GM18870 (cell line): ENCODE measurements around the gene KCNQ1OT1.

Source experiments
- ATAC-seq: cut with Tn5 transposase; IDR thresholded peaks from one replicate; pipeline ENCODE4 v1.9.1; 2021; ENCODE audit warnings: moderate library complexity; ENCODE audit not compliant: unreplicated experiment

Gene KCNQ1OT1

DNA sequence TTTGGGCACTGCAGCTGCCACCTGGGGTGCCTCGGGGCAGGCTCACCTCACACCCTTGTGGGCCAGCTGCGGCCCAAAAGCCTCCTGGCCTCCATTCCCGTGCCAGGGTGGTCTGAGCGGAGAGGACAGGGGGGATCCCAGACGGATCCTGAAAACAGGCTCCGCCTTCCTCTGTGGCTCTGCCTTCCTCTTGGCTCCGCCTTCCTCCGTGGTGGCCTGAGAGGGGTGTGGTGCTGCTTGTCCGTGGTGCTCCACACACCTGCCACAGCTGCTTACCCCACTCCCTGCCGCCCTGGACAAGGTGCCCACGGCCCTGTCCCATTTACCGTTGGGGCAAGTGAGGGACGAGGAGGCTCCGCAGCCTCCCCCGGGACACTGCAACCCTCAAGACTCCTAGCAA, 23.2 kb upstream of the KCNQ1OT1 start:
- no peak for ATAC-seq

DNA sequence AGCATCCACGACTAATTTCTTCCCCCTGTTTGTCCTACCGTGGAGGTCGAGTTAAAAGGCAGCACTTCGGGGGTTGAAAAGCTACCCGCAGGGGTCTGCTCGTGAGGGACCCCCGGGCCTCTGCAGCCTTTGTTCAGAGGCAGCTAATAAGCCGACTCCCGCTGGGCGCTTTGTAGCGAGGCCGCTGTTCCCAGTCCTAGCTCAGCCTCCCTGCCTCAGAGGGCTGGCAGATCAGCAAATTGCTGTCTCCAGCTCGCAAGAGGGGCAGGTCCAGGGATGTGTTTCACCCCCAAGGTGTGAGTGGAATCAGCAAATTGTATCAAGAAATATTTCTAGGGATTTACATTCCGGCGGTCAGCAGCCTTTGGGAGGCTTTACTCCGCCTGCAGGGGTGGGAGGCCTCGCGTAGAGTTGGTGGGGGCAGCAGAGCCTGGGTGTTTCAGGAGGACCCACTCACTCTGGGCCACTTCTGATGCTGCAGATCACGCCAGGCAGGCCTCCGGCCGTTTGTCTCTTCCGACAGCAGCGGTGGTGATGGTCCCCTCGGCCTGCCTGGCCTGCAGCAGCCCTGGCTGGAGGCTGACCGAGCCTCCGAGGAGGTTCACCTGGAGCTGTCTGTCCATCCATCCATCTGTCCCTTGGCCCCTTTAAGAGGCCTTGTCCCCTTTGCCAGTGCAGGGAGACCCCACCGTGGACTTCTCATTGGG, 21.6 kb upstream of the KCNQ1OT1 start:
- no peak for ATAC-seq

GRCh38 chr11:2719831-2720590, 20.2 kb upstream of the KCNQ1OT1 start:
- no peak for ATAC-seq

GRCh38 chr11:2718817-2719438, 19.1 kb upstream of the KCNQ1OT1 start:
- ATAC-seq = no peak

- no peak for ATAC-seq
These were observed 17.9 kb upstream of the KCNQ1OT1 start for GRCh38 chr11:2717561-2718325.

GRCh38 chr11:2716376-2717095, 16.7 kb upstream of the KCNQ1OT1 start:
- ATAC-seq = no peak

- no peak for ATAC-seq
These were observed 16.0 kb upstream of the KCNQ1OT1 start for GRCh38 chr11:2715716-2716350.

DNA sequence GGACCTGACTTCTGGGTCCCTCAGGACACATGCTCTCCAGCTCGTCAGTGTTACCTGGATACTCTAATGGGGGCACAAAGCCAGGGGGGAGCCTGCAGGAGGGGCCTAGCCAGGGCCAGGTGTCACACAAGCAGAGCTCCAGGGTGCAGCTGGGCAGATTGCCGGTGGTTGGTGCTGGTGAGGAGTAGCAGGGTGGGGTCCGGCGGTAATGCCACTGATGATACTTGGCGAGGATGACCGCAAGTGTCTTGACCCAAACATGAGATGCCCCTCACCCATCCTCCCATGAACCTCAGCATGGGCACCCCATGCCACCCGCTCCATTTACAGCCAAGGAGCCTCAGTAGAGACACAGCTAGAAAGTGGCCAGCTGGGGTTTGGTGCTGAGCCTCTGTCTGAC, 15.1 kb upstream of the KCNQ1OT1 start:
- no peak for ATAC-seq

DNA sequence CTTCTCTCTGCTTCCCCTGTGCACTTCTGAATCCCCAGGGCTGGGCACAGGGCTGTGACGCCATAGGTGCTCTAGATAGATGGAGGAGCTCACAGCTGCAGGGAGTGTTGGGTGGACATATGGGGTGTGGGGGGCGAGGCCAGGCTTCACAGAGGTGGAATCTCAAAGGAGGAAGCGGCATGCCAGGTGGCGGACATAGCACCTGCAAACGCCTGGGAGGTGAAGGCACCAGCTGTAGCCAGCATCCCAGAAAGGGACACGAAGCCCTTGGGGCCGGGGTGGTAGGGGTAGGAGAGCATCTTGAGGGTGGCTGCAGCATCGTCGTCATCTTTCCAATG, 14.6 kb upstream of the KCNQ1OT1 start:
- ATAC-seq = no peak

GRCh38 chr11:2713661-2714462, 14.1 kb upstream of the KCNQ1OT1 start:
- ATAC-seq = no peak

GRCh38 chr11:2713094-2713493, 13.3 kb upstream of the KCNQ1OT1 start:
- ATAC-seq = no peak

- ATAC-seq = no peak
These were observed 11.4 kb upstream of the KCNQ1OT1 start for GRCh38 chr11:2711161-2711560.

GRCh38 chr11:2709429-2709828, 9.6 kb upstream of the KCNQ1OT1 start:
- no peak for ATAC-seq

DNA sequence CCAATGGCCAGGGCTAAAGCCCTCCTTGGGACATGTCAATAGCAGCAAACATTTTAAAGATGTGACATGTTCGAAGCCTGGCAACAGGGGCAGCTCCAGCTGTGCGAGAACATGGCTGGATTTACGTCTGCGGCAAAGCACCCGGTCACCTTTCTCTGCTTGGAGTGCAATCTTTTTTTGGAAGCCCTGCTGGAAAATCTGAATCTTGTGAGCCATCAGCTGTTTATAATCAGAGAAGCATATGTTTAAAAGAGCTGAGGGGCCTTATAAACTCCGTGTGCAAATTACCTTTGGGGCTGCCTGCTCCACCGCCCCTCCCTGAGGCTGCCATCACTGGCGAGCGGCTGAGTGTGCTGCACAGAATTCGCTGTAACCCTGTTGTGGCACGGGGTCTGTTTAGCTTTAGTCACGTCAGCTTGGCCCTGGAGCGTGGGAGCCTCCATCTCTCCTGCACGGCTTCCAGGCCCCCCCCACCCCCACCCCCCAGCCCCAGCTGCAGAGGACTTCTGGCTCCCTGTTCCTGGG, 9.0 kb upstream of the KCNQ1OT1 start:
- no peak for ATAC-seq

GRCh38 chr11:2708151-2708581, 8.4 kb upstream of the KCNQ1OT1 start:
- ATAC-seq = no peak

GRCh38 chr11:2707736-2708135, 7.9 kb upstream of the KCNQ1OT1 start:
- ATAC-seq = no peak

DNA sequence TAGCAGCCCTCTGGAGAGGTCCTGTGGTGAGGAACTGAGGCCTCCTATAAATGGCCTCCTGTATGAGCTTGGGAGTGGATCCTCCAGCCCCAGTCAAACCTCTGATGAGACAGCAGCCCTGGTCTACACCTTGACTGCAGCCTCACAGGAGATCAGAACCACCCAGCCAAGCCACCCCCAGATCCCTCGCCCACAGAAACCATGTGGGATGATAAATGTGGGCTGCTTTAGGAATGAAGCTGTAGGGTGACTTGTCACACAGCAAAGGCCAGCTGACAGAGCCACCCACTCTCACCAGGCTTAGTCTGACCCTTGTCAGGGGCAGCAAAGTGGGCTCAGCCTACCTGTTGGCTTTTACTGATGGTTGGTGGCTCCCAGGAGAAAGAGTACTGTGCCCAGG, 6.5 kb upstream of the KCNQ1OT1 start:
- no peak for ATAC-seq

GRCh38 chr11:2704896-2705606, 5.3 kb upstream of the KCNQ1OT1 start:
- ATAC-seq = no peak

GRCh38 chr11:2704356-2704755, 4.6 kb upstream of the KCNQ1OT1 start:
- no peak for ATAC-seq
